Vagina (tissue), 2 donors: Measurements from ENCODE around the gene GABARAPL2.

Experiments used
- POLR2A ChIP-seq, 2 donors: fragments of 450-650 bp; IDR thresholded peaks; one replicate each; pipeline ENCODE4 v1.6.1; 2017; ENCODE audit warnings: antibody characterized with exemption in 2 of 2, mild to moderate bottlenecking in 2 of 2, moderate library complexity in 2 of 2
- TF ChIP-seq, protein P1 (sequence below), 3 experiments: fragments of 450-650 bp in 2 of 3; fragments of 200-600 bp in 1 of 3; sonication (generic) in 1 of 3; IDR thresholded peaks; one replicate each; pipeline ENCODE4 v1.5.1; 2017 to 2019; ENCODE audit warnings: antibody characterized with exemption in 3 of 3, mild to moderate bottlenecking in 2 of 3, moderate library complexity in 2 of 3

- TF ChIP-seq, protein P1, sequence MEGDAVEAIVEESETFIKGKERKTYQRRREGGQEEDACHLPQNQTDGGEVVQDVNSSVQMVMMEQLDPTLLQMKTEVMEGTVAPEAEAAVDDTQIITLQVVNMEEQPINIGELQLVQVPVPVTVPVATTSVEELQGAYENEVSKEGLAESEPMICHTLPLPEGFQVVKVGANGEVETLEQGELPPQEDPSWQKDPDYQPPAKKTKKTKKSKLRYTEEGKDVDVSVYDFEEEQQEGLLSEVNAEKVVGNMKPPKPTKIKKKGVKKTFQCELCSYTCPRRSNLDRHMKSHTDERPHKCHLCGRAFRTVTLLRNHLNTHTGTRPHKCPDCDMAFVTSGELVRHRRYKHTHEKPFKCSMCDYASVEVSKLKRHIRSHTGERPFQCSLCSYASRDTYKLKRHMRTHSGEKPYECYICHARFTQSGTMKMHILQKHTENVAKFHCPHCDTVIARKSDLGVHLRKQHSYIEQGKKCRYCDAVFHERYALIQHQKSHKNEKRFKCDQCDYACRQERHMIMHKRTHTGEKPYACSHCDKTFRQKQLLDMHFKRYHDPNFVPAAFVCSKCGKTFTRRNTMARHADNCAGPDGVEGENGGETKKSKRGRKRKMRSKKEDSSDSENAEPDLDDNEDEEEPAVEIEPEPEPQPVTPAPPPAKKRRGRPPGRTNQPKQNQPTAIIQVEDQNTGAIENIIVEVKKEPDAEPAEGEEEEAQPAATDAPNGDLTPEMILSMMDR (IDR thresholded peaks at IDR 0.05), result no peak
- TF ChIP-seq POLR2A (IDR thresholded peaks at IDR 0.05), result no peak
Observed at GRCh38 chr16:75593825-75594820, 27.9 kb downstream of the GABARAPL2 start.
